ENCODE measurements around the gene SETD2. TPM values are rescaled to one million over a fixed set of nuclear protein-coding genes. Genes with fewer than 3 reads are reported as not detected.

Gene SETD2
- total and polyA plus RNA-seq, 2 of the 8 experiments (the other 6 are each of a cell fraction or from before 2014, with no cell fraction given) = 15.7 to 46.3 TPM

DNA sequence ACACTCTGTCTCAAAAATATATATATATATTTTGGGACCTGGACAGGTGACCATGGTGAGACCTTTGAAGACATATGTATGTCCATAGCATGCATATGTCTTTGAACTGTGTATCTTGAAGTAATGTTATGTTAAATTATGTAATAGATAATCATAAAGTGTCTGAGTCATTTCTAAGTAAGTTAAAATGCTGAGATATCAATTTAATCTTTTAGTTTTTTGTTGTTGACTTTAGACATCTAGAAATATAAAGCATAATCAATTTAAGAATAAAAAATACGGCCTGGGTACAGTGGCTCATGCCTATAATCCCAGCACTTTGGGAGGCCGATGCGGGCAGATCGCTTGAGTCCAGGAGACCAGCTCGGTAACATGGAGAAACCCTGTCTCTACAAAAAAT, 12.7 kb upstream of the SETD2 start (continued):
- TF ChIP-seq POU5F1 (IDR thresholded peaks at IDR 0.05; ENCODE audit: low read depth, low read length) = no peak
- TF ChIP-seq CHD2 (IDR thresholded peaks at IDR 0.05; ENCODE audit: low read length) = no peak
- TF ChIP-seq TCF12 (IDR thresholded peaks at IDR 0.05; ENCODE audit: low read depth, low read length) = no peak
- no peak for TF ChIP-seq SP2 (IDR thresholded peaks at IDR 0.05; ENCODE audit: low read length)
- no peak for TF ChIP-seq TEAD4 (IDR thresholded peaks at IDR 0.05; ENCODE audit: low read depth, low read length)
- no peak for TF ChIP-seq GABPA (IDR thresholded peaks at IDR 0.05; ENCODE audit: borderline replicate concordance, insufficient read depth, low read length)

Measured in H1 (cell line).